Cardiac muscle cell (in vitro differentiated cells and primary cell): ENCODE results near the gene TSEN34. TPM values are rescaled to one million over a fixed set of nuclear protein-coding genes. Genes with fewer than 3 reads are reported as not detected.
"Not testable (repeated sequence)": the region's sequence is repeated elsewhere in the genome, so short reads cannot be mapped to it uniquely, and the experiment has no call there.

ENCODE experiments used
- DNase-seq, 2 donors: peaks; one replicate each; pipeline versions ENCODE4 v3.0.0 to v3.0.0-alpha.2; 2010 to 2017; ENCODE audit warnings: low read depth in 1 of 2, low spot score in 1 of 2
- H3K27ac ChIP-seq: fragments of 200-600 bp; sonication (generic); 2 replicates; pipeline ENCODE4 v1.5.1; 2016
- H3K27me3 ChIP-seq: fragments of 200-600 bp; sonication (generic); 2 replicates; pipeline ENCODE4 v1.6.0; 2016; ENCODE audit warnings: control low read depth
- H3K36me3 ChIP-seq: fragments of 200-600 bp; sonication (generic); 2 replicates; pipeline ENCODE4 v1.5.1; 2016; ENCODE audit warnings: control low read depth
- H3K4me1 ChIP-seq: fragments of 200-600 bp; sonication (generic); 2 replicates; pipeline ENCODE4 v1.8.1; 2017; ENCODE audit warnings: low read depth, mild to moderate bottlenecking, mixed run types
- H3K4me3 ChIP-seq: fragments of 200-600 bp; sonication (generic); 2 replicates; pipeline ENCODE4 v1.5.1; 2016; ENCODE audit warnings: mild to moderate bottlenecking
- H3K9me3 ChIP-seq: fragments of 200-600 bp; sonication (generic); 2 replicates; pipeline ENCODE4 v1.5.1; 2017; ENCODE audit warnings: low read depth, mild to moderate bottlenecking, control low read depth
- CTCF ChIP-seq: IDR thresholded peaks from 2 replicates; pipeline ENCODE4 v1.5.1; 2012; ENCODE audit warnings: low read depth, mild to moderate bottlenecking, low read length
- polyA plus RNA-seq: library from polyadenylated mRNA; unstranded; fragments of >200 nt; fragmentation: Nextera tagmentation; extraction: Ambion mirVana; gene quantifications from 2 replicates; pipeline ENCODE4 v1.2.1, GENCODE V29; 2016
- total RNA-seq: library from RNA; depleted of rRNA; stranded (reverse); fragments of >200 nt; gene quantifications from 2 replicates; pipeline ENCODE4 v1.2.3, GENCODE V29; 2016

TSEN34 gene
- total and polyA plus RNA-seq, 2 experiments from 2014 or later: 113 to 114 TPM

DNA sequence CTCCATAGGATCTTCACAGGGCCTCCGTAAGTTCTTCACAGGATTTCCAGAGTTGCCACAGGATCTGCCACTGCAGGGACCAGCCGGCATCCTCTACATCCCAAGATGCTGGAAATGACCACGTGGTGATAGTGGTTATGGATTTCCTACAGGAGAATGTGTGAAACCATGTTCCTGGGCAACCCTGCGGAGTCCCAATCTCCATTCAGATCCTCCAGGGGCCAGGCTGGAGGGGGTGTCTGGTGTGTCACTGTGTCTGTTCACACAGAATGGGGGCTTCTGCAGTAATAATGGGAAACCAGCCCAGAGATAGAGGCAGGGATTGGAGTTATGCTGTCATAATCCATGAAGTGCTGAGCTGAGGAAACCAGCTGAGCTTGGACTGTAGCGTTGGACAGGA is 42.8 kb downstream of the TSEN34 start:
- H3K36me3 ChIP-seq: no peaks in the 10 kb centered on the region
- H3K9me3 ChIP-seq: no peaks in the 10 kb centered on the region
- no peak overlapping the region for H3K4me3 ChIP-seq
- H3K27ac ChIP-seq: no peak overlapping the region
- no peak for TF ChIP-seq CTCF
- H3K27me3 ChIP-seq: peaks cover 30% of the 10 kb centered on the region
- H3K4me1 ChIP-seq: no peaks in the 10 kb centered on the region
- no peak for DNase-seq

DNA sequence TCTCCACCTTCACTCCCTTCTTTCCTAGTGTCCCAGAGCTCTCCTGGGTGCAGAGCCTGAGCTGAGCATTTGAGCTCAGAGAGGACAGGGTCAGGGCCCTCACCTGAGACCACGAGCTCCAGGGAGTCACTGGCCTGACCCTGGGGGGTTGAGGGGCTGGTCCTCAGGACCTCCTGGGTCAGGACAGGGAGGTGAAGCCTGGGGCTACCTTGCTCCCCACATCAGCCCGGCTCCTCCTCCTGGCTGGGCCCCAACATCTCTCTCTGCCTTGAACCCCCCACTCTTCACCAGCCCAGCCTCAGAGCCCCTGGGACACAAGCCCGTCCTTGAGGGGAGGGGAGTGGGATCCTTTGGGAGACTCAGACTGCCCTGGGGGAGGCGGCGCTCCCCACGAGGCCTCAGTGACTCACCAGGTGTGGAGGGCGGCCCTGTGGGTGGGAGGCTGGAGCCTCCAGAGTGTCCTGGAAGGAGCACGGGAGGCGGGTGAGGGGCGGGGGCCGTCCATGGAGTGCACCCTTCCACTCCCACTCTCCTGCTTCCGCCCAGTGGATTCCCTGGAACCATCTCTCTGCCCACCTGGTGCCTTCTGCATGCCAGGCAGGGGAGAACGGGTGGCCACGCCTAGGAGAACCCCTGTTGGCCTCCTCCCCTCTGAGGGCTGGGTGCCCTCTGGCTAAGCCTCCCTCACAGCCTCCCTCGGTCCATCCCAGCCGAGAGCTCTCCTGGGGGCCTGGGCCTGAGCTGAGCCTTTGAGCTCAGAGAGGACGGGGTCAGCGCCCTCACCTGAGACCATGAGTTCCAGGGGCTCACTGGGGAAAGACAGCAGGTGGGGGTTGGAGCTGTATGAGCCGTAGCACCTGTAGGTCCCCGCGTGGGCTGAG is 48.6 kb downstream of the TSEN34 start:
- not testable (repeated sequence) for H3K9me3 ChIP-seq, H3K4me3 ChIP-seq, H3K4me1 ChIP-seq, H3K27ac ChIP-seq, H3K36me3 ChIP-seq, DNase-seq
- H3K27me3 ChIP-seq: peaks cover 12% of the 10 kb centered on the region

GRCh38 chr19:54240372-54241336 is 49.5 kb downstream of the TSEN34 start:
- not testable (repeated sequence) for H3K36me3 ChIP-seq, DNase-seq, H3K4me1 ChIP-seq, H3K27me3 ChIP-seq, H3K9me3 ChIP-seq, H3K4me3 ChIP-seq, H3K27ac ChIP-seq

- H3K4me1 ChIP-seq, H3K4me3 ChIP-seq, H3K27me3 ChIP-seq, H3K9me3 ChIP-seq, H3K27ac ChIP-seq, H3K36me3 ChIP-seq, DNase-seq: not testable (repeated sequence)
Measured at GRCh38 chr19:54242234-54242633, 51.1 kb downstream of the TSEN34 start.

GRCh38 chr19:54242646-54243045 is 51.5 kb downstream of the TSEN34 start, which contains the start of gene LILRA6:
Gene LILRA6 (minus strand): TSS chr19:54242790.
- H3K4me3 ChIP-seq, H3K4me1 ChIP-seq, H3K36me3 ChIP-seq, H3K27me3 ChIP-seq, H3K9me3 ChIP-seq, H3K27ac ChIP-seq, DNase-seq: not testable (repeated sequence)

GRCh38 chr19:54243809-54244208 is 52.7 kb downstream of the TSEN34 start:
- not testable (repeated sequence) for H3K27me3 ChIP-seq, H3K4me1 ChIP-seq, H3K4me3 ChIP-seq, DNase-seq, H3K9me3 ChIP-seq, H3K27ac ChIP-seq, H3K36me3 ChIP-seq

Other genes starting within 250 kb of the TSEN34 start
- gene CACNG8, start 228.4 kb upstream of the TSEN34 start, total RNA-seq: 0.77 and 1.4 TPM in 2 replicates
- gene CACNG8, start 228.4 kb upstream of the TSEN34 start, polyA plus RNA-seq: 0.68 and 1.0 TPM in 2 replicates
- 38.4 and 73.1 TPM in 2 replicates for gene CACNG6, start 199.7 kb upstream of the TSEN34 start, total RNA-seq
- gene CACNG6, start 199.7 kb upstream of the TSEN34 start, polyA plus RNA-seq: 30.6 and 61.5 TPM in 2 replicates
- not detected in 2 replicates for gene VSTM1, start 127.4 kb upstream of the TSEN34 start, total RNA-seq
- not detected in 2 replicates for gene VSTM1, start 127.4 kb upstream of the TSEN34 start, polyA plus RNA-seq
- not detected in 2 replicates for gene TARM1, start 109.9 kb upstream of the TSEN34 start, total RNA-seq
- not detected in 2 replicates for gene TARM1, start 109.9 kb upstream of the TSEN34 start, polyA plus RNA-seq
- not detected in 2 replicates for gene OSCAR, start 90.5 kb upstream of the TSEN34 start, total RNA-seq
- 0.32 and 0.61 TPM in 2 replicates for gene OSCAR, start 90.5 kb upstream of the TSEN34 start, polyA plus RNA-seq
- gene NDUFA3, start 88.5 kb upstream of the TSEN34 start, total RNA-seq: 58.8 and 104 TPM in 2 replicates
- gene NDUFA3, start 88.5 kb upstream of the TSEN34 start, polyA plus RNA-seq: 546 and 585 TPM in 2 replicates
- 26.1 and 27.5 TPM in 2 replicates for gene TFPT, start 75.7 kb upstream of the TSEN34 start, total RNA-seq
- 27.5 and 32.1 TPM in 2 replicates for gene TFPT, start 75.7 kb upstream of the TSEN34 start, polyA plus RNA-seq
- gene PRPF31, start 75.6 kb upstream of the TSEN34 start, total RNA-seq: 73.9 and 79.8 TPM in 2 replicates
- gene PRPF31, start 75.6 kb upstream of the TSEN34 start, polyA plus RNA-seq: 110 and 113 TPM in 2 replicates
- 17.7 and 39.6 TPM in 2 replicates for gene CNOT3, start 53.5 kb upstream of the TSEN34 start, total RNA-seq
- gene CNOT3, start 53.5 kb upstream of the TSEN34 start, polyA plus RNA-seq: 52.1 and 52.8 TPM in 2 replicates
- 10.3 and 10.6 TPM in 2 replicates for gene LENG1, start 31.6 kb upstream of the TSEN34 start, total RNA-seq
- gene LENG1, start 31.6 kb upstream of the TSEN34 start, polyA plus RNA-seq: 10.1 and 10.8 TPM in 2 replicates
- gene TMC4, start 18.1 kb upstream of the TSEN34 start, total RNA-seq: 0.74 and 1.2 TPM in 2 replicates
- 3.4 and 5.6 TPM in 2 replicates for gene TMC4, start 18.1 kb upstream of the TSEN34 start, polyA plus RNA-seq
- gene MBOAT7, start 1.7 kb upstream of the TSEN34 start, total RNA-seq: 131 and 134 TPM in 2 replicates
- 118 and 128 TPM in 2 replicates for gene MBOAT7, start 1.7 kb upstream of the TSEN34 start, polyA plus RNA-seq
- 1,874 and 2,216 TPM in 2 replicates for gene RPS9, start 9.6 kb downstream of the TSEN34 start, total RNA-seq
- 433 and 451 TPM in 2 replicates for gene RPS9, start 9.6 kb downstream of the TSEN34 start, polyA plus RNA-seq
- gene LILRB3, start 31.7 kb downstream of the TSEN34 start, total RNA-seq: 0.27 and 0.49 TPM in 2 replicates
- gene LILRB3, start 31.7 kb downstream of the TSEN34 start, polyA plus RNA-seq: 0.84 and 0.98 TPM in 2 replicates
- 0.15 and 0.18 TPM in 2 replicates for gene LILRA6, start 51.5 kb downstream of the TSEN34 start, total RNA-seq
- 0.27 TPM in 1 of 2 replicates, not detected in the other for gene LILRA6, start 51.5 kb downstream of the TSEN34 start, polyA plus RNA-seq
- gene LILRB5, start 66.0 kb downstream of the TSEN34 start, total RNA-seq: not detected in 2 replicates
- gene LILRB5, start 66.0 kb downstream of the TSEN34 start, polyA plus RNA-seq: 0.04 TPM in 1 of 2 replicates, not detected in the other
- not detected in 2 replicates for gene LILRB2, start 89.8 kb downstream of the TSEN34 start, total RNA-seq
- gene LILRB2, start 89.8 kb downstream of the TSEN34 start, polyA plus RNA-seq: not detected in 2 replicates
- not detected in 2 replicates for gene LILRA5, start 121.9 kb downstream of the TSEN34 start, total RNA-seq
- gene LILRA5, start 121.9 kb downstream of the TSEN34 start, polyA plus RNA-seq: not detected in 2 replicates
- gene LILRA4, start 147.9 kb downstream of the TSEN34 start, total RNA-seq: not detected in 2 replicates
- not detected in 2 replicates for gene LILRA4, start 147.9 kb downstream of the TSEN34 start, polyA plus RNA-seq
- not detected in 2 replicates for gene LAIR1, start 173.6 kb downstream of the TSEN34 start, total RNA-seq
- not detected in 2 replicates for gene LAIR1, start 173.6 kb downstream of the TSEN34 start, polyA plus RNA-seq
- 2.6 TPM in 1 of 2 replicates, not detected in the other for gene TTYH1, start 224.2 kb downstream of the TSEN34 start, total RNA-seq
- 1.1 TPM in 2 replicates for gene TTYH1, start 224.2 kb downstream of the TSEN34 start, polyA plus RNA-seq